GM19238 (cell line): Measurements from ENCODE around the gene LITAF.
"Not testable (repeated sequence)": the region's sequence is repeated elsewhere in the genome, so short reads cannot be mapped to it uniquely, and the experiment has no call there.

Source experiments
- DNase-seq: peaks from one replicate; pipeline ENCODE4 v3.0.0; 2011; ENCODE audit warnings: low spot score; ENCODE audit not compliant: insufficient read length

Gene LITAF

DNA sequence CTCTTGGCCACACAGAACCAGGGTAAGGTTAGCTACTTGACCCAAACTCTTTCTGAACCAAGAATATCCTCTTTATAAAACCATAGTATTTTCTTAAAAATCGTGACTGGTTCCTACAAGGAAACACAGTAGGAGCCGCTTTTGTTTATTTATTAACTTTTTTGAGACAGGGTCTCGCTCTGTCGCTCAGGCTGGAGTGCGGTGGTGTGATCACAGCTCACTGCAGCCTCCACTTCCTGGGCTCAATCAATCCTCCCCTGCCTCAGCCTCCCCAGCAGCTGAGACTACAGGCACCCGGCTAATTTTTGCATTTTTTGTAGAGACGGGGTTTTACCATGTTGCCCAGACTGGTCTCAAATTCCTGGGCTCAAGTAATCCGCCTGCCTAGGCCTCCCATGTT, 14.7 kb upstream of the LITAF start:
- DNase-seq = no peak

DNA sequence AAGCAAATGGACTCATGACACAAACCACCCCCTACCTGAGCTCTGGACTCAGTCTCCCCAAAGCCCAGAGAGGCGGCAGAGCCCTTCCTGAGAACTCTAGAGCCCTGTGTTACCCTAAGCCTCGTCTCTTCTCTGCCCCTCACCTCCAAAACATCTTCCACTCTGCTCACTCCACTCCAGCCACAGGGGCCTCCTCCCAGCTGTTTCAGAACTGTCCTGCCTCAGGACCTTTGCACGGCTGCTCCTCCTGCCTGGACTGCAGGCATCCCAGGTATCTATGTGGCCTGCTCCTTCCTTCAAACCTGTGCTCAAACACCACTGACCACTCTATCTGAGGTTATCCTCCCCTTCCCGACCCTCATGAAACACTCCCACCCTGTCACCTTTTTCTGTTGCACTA, 12.9 kb upstream of the LITAF start:
- DNase-seq = no peak

DNA sequence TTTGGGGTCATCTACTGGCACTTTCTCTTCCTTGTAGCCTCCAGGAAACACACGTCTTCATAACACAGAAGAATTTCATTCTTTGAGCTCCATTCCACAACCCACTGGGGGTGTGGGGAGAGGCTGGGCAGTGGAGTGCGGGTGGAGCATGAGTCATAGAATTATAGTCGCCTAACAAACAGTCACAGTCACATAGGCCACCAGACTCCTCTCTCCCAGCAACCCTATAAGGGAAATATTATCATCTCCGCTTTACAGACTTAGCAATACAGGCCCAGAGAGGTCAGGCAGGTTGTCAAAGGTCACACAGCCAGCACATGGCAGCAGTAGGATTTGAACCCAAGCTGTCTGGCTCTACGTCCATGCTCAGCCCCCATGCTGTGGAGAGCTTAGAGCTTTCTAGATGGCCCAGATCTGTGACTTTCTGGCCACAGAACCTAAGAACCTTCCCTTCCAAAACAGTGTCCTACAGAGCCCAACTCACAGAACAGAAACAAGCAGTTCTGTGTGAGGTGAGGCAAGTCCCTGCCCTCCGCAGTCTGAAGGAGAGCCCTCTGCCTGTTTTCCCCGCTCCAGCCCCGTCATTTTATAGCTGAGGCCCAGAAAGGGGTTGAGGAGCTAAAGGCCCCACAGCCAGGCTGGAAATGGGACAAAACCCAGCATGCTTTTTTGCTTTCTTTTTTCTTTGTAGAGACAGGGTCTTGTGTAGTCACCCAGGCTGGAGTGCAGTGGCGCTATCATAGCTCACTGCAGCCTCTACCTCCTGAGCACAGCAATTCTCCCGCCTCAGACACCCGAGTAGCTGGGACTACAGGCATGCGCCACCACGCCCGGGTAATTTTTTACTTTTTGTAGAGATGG, 10.7 kb upstream of the LITAF start:
- DNase-seq = no peak

DNA sequence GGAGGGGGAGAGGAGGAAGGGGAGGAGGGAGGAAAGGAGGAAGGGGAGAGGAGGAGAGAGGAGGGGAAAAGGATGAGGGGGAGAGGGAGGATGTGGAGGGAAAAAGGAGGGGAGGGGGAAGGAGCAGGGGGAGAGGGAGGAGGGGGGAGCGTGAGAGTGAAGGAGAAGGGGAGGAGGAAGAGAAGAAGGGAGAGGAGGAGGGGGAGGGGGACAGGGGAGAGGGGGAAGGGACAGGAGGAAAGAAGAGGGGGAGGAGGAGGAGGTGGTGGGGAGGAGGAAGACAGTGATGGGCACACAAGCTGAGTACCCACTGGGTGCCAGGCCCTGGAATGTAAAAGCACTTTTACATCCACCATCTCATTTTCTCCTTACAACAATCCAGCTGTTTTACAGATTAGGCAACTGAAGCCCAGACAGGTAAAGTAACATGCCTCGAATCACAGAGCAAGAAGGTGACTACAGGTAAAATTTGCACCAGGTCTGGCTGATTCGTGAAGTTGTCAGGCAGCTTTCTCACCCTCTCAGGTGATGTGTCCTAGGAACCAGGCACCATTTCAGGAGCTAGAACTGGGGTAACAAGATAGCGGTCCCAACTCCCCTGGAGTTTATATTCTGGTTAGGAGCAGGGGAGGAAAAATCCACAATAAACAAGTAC, 10.0 kb upstream of the LITAF start:
- DNase-seq = no peak

DNA sequence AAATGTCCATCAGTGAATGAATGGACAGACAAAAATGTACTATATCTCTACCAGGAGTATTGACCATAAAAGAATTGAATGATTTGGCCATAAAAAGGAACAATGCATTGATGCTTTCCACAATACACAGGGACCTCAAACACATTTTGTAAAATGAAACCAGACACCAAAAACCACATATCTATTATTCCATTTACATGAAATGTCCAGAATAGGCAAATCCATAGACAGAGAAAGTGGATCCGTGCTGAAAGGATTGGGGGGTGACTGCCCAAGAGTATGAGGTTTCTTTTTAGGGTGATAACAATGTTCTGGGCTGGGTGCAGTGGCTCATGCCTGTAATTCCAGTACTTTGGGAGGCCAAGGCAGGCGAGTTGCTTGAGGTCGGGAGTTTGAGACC, 6.9 kb upstream of the LITAF start:
- DNase-seq = no peak

DNA sequence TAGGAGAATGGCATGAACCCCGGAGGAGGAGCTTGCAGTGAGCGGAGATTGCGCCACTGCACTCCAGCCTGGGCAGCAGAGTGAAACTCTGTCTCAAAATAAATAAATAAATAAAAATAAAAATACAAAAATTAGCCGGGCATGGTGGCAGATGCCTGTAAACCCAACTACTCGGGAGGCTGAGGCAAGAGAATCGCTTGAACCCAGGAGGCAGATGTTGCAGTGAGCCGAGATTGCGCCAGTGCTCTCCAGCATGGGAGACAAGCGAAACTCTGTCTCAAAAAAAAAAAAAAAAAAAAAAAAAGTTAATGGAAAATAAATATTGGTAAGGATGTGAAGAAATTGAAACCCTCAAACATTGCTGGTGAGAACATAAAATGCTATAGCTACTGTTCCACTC, 6.4 kb upstream of the LITAF start:
- not testable (repeated sequence) for DNase-seq

DNA sequence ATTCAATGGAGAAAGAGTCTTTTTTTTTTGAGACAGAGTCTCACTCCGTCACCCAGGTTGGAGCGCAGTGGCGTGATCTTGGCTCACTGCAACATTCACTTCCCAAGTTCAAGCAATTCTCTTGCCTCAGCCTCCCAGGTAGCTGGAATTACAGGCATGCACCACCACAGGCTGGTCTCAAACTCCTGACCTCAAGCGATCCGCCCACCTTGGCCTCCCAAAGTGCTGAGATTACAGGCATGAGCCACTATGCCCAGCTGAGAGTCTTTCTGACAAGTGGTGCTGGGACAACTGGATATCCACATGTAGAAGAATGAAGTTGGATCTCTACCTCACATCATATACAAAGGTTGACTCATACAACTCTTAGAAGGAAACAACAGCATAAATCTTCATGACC, 4.9 kb upstream of the LITAF start:
- not testable (repeated sequence) for DNase-seq

DNA sequence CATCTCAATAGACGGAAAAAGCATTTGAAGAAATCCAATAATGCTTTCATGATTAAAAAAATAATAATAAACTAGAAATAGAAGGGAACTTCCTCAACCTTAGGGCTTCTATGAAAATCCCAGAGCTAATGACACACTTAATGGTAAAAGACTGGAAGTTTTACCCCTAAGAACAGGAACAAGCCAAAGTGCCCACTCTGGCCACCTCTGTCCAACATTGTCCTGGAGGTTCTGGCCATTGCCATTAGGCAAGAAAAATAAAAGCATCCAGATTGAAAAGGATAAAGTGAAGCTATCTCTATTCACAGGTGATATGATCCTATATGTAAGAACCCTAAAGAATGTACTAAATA, 2.5 kb upstream of the LITAF start:
- DNase-seq = no peak

DNA sequence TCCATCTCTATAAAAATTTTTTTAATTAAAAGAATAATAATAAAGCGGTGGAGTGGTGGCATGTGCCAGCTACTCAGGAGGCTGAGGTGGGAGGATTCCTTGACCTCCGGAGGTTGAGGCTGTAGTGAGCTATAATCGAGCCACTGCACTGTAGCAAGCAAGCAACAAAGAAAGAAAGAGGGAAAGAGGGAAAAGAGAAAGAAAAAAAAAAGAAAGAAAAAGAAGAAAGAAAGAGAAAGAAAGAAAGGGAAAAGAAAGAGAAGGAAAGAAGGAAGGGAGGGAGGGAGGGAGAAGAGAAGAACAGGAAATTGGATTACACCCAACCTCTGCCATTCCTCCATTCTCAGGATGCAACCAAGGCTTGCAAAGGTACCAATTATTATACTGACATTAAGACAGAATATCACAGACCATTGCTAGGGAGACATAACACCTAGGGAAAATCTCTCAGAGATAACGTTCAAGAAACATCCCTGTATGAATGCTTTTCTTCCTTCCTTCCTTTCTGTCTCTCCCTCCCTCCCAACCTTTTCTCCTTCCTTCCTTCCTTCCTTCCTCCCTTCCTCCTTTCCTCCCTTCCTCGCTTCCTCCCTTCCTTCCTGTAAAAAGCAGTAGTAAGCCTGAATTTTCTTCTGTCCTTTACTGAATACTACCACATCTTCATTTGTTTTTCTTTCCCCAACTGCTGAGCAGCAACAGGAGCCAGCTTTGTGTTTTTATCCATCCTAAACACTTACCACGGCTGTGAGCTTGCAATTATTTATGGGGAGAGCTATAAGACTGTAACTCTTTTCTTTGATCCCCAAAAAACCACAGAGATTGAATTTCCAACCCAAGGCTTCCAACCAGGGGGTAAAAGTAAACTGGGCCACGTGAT, 1.8 kb upstream of the LITAF start:
- no peak for DNase-seq

DNA sequence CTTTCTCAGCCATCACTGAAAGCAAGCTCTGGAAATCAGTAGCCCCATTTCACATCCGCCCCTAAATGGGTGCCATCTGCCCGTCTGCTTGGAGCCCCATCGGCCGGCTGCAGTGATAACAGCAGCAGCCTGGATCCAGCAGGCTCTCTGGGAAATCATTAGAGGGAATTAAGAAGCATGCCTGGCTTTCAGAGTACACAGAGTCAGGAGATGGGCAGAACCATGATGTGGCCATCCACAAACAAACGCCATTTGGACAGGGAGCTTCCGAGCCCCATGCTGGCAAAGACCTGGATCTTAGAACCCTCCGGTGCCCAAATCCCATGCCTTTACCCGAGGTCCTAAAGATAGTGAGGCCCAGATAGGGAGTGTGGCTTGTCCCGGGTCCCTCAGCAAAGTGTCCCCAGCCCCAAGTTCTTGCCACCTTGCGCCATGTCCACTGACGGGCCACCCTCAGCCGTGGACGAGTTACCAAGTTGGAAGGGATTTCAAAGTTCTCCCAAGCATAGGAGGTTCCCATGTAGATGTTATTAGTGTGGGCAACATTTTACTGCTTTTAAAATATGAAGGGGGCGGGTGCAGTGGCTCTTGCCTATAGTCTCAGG, 1.0 kb upstream of the LITAF start:
- no peak for DNase-seq

DNA sequence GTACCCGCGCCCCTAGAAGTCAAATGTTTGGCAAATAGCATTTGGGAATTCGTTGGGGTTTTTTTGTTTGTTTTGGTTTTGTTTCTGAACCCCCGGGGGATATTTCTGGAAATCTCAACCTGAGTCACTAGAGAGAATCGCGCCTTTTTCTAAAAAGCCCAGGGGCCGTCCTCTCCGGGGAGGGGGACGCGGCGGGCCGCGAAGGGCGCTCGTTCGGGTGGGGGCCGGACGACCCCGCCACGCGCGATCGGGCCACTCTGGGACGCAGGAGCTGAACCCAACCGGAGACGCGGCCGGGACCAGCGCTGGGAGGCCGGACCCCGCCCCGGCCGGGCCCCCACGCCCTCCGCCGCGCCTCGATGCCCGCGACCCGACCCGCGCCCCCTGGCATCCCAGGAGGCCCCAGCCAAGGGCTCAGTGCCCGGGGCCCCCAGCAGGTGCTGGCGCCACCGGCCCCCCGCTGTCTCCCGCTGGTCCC, 302 bp downstream of the LITAF start:
- DNase-seq = no peak

DNA sequence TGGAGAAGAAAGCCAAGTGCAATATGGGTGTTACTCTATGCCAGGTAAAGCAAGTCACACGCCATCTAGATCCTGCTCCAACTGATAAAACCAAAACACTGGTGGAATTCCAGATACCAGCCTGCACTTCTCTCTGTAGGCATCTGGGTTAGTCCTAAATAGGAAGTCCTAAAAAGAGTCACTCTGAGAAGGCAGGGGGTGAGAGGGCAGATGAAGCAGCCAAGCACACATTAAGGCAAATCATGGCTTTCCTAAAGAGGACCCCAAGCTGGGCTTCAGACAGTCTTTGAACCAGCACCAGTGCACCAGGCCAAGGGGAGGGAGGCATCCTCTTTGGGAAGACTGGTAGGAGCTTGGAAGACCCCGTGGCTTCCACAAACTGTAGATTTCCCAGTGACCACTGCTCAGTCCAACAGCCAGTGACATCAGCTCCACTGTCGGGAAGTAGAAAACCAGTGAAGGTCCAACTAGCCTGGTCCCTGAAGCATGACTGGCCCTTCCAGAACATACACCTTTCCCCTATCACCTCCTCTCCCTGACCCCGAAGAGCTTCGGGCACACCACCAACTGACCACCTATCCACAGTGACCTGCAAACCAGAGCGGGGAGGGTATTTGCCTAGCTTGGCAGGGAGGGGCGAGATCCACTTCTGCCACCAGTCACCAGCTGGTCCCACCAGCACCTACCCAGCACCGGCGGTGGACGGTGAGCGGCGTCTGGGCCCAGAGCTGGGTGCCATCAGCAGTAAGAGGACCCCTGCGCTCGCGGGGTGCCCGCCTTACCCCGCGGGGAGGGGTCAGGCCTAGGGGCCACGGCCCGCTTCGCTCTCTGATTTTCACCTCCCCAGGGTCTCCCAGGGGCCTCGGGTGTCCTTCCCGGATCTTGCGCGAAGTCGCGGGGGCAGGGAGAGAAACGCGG, 1.0 kb downstream of the LITAF start:
- no peak for DNase-seq

DNA sequence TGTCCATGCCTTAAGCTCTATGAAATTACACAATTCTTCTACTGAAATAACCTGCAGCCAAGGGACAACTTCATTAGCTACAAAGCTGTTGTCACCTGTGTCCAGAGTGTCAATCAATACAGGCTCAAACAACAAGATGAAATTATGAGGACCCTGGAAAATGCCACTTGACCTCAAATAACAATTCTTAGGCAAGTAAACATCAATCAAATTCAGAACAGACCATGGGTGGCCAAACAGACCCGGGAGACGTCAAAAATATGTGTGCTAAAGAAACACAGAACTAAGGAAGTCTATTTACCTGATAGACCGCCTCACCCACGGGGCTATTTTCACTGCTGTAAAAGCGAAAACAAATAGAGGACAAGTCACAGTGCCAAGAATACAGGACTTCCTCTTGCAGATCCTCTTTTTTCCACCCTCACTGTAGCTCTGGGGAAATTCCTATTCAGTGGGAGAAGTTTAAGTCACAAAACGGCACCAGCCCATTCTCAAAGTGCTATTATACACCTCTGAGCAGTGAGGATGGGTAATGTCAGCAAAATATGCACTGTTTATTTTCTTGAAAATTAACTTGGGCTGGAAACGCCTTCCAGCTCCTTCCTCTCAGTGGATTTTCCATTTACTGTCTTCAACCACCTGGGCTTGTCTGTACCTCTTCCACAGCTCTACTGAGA, 2.7 kb downstream of the LITAF start:
- DNase-seq = peak; percentile 32

DNA sequence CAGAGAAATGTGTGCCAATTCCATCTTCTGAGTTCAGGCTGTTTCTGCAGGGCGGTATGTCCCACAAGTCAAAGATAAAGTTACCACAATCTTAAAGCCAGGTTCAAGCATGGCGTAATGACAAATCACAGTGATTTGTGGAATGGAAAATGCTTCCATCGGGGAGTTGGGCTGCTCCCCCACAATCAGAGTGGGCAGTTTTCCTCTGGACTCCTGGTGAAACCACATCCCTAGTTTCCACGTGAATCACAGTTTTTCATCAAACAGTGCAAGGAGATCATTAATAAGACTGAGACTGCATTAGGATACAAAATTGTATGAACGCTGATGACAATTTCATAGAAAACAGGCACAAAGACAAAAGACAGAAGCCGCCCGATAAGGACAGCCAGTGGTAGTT, 3.6 kb downstream of the LITAF start:
- DNase-seq = no peak

DNA sequence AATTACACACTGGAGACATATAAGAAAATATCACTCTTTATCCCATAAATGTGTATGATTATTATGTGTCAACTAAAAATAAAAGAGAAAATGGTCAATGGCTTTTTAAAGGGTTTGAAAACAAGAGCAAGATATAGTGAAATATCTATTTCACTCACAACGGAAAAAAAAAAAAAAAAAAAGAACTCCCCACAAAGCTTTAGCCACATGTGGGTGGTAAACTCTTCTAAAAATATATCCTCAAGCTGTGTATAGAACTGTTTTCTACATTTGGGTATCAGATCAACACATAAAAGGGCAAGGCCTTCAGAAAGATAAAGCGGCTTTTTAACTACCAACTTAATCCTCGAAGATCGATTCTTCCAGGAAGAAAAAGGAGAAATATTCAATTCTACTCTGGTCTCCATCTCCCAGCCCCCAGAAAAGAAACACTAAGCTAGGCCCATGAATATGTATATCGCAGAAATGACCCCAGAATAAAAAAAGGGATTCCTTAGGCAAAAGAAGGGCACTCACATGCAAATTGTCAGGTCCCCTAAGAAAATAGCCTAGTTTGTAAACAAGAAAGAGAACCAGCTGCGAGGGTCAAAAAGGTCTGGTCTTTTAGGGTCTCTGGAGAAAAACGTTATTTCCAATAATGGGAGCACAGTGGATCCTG, 4.4 kb downstream of the LITAF start:
- DNase-seq = no peak

DNA sequence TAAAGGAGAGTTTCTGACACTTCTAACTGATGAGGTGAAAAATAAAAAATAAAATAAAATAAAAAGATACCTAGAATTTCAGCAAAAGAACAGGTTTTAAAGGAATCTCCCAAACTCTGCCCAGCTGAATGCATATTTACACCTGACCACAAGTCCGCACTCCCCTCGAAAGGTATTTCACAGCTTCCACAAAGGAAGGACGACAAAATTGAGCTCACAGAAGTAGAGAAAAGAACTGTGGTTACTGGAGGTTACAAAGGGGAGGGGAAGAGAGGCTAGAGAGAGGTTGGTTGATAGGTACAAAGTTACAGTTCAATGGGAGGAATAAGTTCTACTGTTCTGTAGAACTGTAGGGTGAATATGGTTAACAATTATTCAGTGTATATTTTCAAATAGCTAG, 5.0 kb downstream of the LITAF start:
- no peak for DNase-seq

DNA sequence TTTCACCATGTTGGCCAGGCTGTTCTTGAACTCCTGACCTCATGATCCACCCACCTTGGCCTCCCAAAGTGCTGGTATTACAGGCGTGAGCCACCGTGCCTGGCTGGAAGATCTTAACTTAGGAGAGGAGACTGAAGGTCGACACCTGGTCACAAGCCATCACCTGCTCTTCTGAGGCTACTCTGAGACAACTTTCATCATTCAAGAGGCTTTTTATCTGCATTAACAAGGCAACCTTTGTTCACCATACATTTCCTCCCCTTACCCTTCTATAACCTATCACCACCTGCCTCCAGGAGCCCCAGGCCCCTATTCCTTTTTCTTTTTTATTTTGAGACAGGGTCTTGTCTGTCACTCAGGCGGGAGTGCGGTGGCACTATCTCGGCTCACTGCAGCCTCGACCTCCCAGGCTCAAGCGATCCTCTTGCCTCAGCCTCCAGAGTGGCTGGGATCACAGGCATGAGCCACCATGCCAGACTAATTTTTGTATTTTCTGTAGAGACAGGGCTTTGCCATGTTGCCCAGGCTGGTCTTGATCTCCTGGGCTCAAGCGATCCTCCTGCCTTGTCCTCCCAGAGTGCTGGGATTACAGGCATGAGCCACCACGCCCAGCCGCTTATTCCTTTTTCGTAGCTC, 6.2 kb downstream of the LITAF start:
- DNase-seq = no peak

DNA sequence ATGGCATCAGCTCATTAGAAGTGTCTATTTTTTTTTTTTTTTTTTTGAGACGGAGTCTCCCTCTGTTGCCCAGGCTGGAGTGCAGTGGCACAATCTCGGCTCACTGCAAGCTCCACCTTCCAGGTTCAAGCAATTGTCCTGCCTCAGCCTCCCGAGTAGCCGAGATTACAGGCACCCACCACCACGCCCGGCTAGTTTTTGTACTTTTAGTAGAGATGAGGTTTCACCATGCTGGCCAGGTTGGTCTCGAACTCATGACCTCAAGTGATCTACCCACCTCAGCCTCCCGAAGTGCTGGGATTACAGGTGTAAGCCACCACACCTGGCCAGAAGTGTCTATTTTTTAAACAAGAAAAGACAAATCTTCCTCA, 9.4 kb downstream of the LITAF start:
- DNase-seq = not testable (repeated sequence)
